ENCODE measurements around the gene CELF6. TPM values are rescaled to one million over a fixed set of nuclear protein-coding genes. Genes with fewer than 3 reads are reported as not detected.

The CELF6 gene
- polyA plus RNA-seq, 1 of the 3 experiments (the other 2 are of a cell fraction), result 0.20 TPM

DNA sequence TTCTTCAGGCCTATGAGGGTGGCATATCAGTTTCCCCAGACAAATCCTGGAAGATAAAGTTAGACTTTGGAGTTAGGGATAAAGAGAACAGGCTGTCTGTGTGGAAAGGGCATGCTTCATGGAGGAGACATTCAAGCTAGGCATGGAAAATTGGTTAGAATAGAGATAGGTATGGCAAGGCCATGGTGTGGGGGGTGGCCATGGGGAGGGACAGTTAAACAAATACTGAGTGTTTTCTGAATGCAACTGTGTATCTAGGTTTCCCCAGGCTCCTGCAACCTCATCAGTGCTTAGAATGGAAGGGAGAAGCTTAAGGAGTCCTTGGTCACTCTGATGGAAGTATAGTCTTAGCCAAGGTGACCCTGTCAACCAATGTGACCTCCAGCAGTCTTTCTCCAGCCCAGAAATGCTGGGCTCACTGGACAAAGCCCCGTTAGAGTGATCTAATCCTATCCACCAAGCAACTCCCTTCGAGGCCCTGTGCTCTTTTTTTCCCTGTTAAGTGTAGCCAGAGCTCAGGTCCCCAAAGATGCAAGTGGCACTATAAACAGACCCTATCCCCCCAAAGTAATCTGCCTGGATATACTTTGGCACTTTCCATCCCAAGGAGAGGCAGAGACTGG, 83.5 kb downstream of the CELF6 start:
- POLR2A ChIA-PET, result no interaction called here
- TF ChIP-seq FOXM1 (IDR thresholded peaks at IDR 0.05; ENCODE audit: low read depth) (no peak), ELF1 (IDR thresholded peaks at IDR 0.05) (no peak), RXRA (IDR thresholded peaks at IDR 0.05; ENCODE audit: borderline replicate concordance, low read depth) (no peak), CHD2 (IDR thresholded peaks at IDR 0.05; ENCODE audit: low read length, partially characterized antibody) (no peak), SIN3A (IDR thresholded peaks at IDR 0.05; ENCODE audit: borderline replicate concordance, low read depth, low read length) (no peak), MXI1 (IDR thresholded peaks at IDR 0.05; ENCODE audit: low read depth, low read length) (no peak), FOSL2 (IDR thresholded peaks at IDR 0.05; ENCODE audit: borderline replicate concordance, low read depth) (no peak), POLR2AphosphoS5 (IDR thresholded peaks at IDR 0.05; ENCODE audit: low read depth, low read length) (no peak), MEF2A (IDR thresholded peaks at IDR 0.05; ENCODE audit: borderline replicate concordance, low read depth) (no peak)
- TF ChIP-seq, protein P1, sequence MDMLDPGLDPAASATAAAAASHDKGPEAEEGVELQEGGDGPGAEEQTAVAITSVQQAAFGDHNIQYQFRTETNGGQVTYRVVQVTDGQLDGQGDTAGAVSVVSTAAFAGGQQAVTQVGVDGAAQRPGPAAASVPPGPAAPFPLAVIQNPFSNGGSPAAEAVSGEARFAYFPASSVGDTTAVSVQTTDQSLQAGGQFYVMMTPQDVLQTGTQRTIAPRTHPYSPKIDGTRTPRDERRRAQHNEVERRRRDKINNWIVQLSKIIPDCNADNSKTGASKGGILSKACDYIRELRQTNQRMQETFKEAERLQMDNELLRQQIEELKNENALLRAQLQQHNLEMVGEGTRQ (IDR thresholded peaks at IDR 0.05; ENCODE audit: borderline replicate concordance, low read depth, low read length), result no peak
- TF ChIP-seq, protein P2, sequence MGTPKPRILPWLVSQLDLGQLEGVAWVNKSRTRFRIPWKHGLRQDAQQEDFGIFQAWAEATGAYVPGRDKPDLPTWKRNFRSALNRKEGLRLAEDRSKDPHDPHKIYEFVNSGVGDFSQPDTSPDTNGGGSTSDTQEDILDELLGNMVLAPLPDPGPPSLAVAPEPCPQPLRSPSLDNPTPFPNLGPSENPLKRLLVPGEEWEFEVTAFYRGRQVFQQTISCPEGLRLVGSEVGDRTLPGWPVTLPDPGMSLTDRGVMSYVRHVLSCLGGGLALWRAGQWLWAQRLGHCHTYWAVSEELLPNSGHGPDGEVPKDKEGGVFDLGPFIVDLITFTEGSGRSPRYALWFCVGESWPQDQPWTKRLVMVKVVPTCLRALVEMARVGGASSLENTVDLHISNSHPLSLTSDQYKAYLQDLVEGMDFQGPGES (IDR thresholded peaks at IDR 0.05; ENCODE audit: low read depth, low read length), result no peak
- TF ChIP-seq, protein P3, sequence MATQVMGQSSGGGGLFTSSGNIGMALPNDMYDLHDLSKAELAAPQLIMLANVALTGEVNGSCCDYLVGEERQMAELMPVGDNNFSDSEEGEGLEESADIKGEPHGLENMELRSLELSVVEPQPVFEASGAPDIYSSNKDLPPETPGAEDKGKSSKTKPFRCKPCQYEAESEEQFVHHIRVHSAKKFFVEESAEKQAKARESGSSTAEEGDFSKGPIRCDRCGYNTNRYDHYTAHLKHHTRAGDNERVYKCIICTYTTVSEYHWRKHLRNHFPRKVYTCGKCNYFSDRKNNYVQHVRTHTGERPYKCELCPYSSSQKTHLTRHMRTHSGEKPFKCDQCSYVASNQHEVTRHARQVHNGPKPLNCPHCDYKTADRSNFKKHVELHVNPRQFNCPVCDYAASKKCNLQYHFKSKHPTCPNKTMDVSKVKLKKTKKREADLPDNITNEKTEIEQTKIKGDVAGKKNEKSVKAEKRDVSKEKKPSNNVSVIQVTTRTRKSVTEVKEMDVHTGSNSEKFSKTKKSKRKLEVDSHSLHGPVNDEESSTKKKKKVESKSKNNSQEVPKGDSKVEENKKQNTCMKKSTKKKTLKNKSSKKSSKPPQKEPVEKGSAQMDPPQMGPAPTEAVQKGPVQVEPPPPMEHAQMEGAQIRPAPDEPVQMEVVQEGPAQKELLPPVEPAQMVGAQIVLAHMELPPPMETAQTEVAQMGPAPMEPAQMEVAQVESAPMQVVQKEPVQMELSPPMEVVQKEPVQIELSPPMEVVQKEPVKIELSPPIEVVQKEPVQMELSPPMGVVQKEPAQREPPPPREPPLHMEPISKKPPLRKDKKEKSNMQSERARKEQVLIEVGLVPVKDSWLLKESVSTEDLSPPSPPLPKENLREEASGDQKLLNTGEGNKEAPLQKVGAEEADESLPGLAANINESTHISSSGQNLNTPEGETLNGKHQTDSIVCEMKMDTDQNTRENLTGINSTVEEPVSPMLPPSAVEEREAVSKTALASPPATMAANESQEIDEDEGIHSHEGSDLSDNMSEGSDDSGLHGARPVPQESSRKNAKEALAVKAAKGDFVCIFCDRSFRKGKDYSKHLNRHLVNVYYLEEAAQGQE (IDR thresholded peaks at IDR 0.05; ENCODE audit: low read depth, low read length), result no peak

More for the DNA sequence above, 83.5 kb downstream of the CELF6 start:
- H3K4me3 ChIP-seq (ENCODE audit: low read depth in 2 of 2, low read length in 1 of 2), result peak overlapping the region; percentile 40 to 73; a peak in 3 of 4 replicates
- H3K36me3 ChIP-seq (replicated peaks in 1 of 2; ENCODE audit: control insufficient read depth in 1 of 2, insufficient read depth in 2 of 2, low read length in 1 of 2), result peaks cover 2 to 14% of the 10 kb centered on the region in 2 experiments
- H3F3A ChIP-seq (replicated peaks; ENCODE audit: insufficient read depth), result peaks cover 42% of the 10 kb centered on the region
- H4K20me1 ChIP-seq (ENCODE audit: insufficient read depth), result no peaks in the 10 kb centered on the region
- CTCF ChIA-PET, result interaction anchor here (1.2 to 2.3 kb wide), 2 partner anchors 10 to 37 kb away, joined by 5 to 10 read pairs; no protein-coding TSS in a partner anchor
- peak overlapping the region; percentile 88 for H3K9ac ChIP-seq
- no peaks in the 10 kb centered on the region for H3K9me2 ChIP-seq
- no peak overlapping the region for H2AFZ ChIP-seq (ENCODE audit: low read depth)
- peaks cover 11 to 26% of the 10 kb centered on the region in 2 experiments for H3K4me1 ChIP-seq (ENCODE audit: control insufficient read depth in 1 of 2, insufficient read depth in 2 of 2, low read depth in 1 of 2, low read length in 1 of 2)
- peaks cover 36% of the 10 kb centered on the region for H3K79me2 ChIP-seq (ENCODE audit: insufficient read depth)
- no peak for DNase-seq
- no peaks in the 10 kb centered on the region for H3K27me3 ChIP-seq (ENCODE audit: insufficient read depth)
- H3K4me2 ChIP-seq, result peak overlapping the region; percentile 94
- H3K27ac ChIP-seq (ENCODE audit: low read depth in 2 of 2, low read length in 1 of 2), result peak overlapping the region; percentile 78 to 99
- H3K9me3 ChIP-seq, result no peaks in the 10 kb centered on the region
- 90% methylated on average over 2 of the region's 2 CpGs for WGBS (ENCODE audit: low lambda C conversion rate)
